Activated CD4-positive, alpha-beta T cell treated with anti-CD3 and anti-CD28 coated beads, Interleukin-2, amount 50 U/mL, for 4 hours (primary cell): Measurements from ENCODE around the gene EML2.
A peak's percentile ranks its signal among the peaks of the same experiment; 100 is the strongest.
"Not testable (repeated sequence)": the region's sequence is repeated elsewhere in the genome, so short reads cannot be mapped to it uniquely, and the experiment has no call there.

ENCODE experiments used
- DNase-seq, 2 experiments: peaks; one replicate each; pipeline ENCODE4 v3.0.0-alpha.2; 2020

Gene EML2, protein sequence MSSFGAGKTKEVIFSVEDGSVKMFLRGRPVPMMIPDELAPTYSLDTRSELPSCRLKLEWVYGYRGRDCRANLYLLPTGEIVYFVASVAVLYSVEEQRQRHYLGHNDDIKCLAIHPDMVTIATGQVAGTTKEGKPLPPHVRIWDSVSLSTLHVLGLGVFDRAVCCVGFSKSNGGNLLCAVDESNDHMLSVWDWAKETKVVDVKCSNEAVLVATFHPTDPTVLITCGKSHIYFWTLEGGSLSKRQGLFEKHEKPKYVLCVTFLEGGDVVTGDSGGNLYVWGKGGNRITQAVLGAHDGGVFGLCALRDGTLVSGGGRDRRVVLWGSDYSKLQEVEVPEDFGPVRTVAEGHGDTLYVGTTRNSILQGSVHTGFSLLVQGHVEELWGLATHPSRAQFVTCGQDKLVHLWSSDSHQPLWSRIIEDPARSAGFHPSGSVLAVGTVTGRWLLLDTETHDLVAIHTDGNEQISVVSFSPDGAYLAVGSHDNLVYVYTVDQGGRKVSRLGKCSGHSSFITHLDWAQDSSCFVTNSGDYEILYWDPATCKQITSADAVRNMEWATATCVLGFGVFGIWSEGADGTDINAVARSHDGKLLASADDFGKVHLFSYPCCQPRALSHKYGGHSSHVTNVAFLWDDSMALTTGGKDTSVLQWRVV

DNA sequence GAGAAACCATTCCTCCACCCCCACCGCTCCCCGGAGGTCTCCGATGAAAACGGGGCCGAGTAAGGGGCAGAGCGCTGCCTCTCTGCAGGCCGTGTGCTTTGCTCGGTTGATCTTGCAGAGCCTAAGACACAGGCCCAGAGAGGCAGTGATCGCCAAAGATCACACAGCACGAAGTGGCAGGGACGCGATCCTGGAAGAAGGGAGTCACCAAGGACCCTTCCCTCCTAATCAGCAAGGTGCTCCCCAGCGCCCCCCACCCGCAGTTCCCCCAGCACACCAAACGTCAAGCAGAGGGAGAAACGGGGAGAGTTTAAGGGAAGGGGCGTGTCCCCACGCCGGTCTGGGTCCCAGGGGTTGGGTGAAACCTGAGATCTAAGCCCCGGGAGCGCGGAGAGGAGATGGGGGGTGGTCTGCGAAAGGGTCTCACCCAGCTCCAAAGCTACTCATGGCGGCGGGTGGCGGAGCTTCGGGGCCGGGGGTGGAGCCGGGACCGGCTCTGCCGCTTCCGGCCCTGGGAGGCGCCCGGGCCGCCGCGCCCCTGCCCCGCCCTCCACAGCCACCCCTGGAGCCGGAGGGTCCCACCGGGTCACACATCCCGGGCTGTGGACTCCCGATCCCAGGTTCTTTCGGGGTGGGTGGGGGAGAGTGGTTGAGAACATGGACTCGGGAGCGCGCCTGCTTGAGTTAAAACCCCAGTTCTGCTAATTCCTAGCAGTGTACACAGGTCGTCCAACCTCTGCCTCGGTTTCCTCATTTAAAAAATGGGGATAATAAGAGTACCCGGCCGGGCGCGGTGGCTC lies at the start of gene EML2:
EML2 (minus strand) TSS at position 468 of the 800 bp plus-strand sequence; CDS start at position 447, 21 bp downstream.
- peak; percentile 35 to 37 for DNase-seq

DNA sequence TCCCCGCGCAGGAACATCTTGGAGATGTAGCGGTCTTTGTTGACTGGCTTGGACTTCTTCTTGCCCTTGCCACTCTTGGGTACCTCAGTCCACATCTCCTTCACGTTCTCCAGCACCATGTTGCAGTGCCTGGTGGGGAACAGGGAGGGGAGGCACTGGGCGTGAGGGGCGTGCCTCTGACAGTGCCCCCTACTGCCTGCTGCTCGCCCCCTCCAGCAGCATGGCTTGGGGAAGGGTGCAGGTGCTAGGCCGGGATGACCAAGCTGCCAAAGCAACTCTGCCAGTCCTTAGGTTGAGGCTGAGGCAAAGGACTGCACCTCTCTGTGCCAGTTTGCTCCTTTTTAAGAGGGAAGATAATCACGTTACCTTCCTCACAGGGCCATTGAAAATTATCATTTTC lies 48.4 kb upstream of the EML2 start:
- no peak for DNase-seq

DNA sequence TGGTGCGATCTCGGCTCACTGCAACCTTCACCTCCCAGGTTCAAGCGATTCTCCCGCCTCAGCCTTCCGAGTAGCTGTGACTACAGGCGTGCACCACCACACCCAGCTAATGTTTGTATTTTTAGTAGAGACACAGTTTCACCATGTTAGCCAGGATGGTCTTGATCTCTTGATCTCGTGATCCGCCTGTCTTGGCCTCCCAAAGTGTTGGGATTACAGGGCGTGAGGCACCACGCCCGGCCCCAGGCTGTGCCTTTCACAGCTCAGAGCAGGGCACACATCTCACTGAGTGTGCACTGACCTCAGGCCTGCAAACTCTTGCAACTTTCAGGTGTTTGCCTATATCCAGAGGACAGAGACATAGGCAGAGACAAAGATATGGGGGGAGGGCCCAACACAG lies 45.8 kb upstream of the EML2 start:
- not testable (repeated sequence) for DNase-seq

DNA sequence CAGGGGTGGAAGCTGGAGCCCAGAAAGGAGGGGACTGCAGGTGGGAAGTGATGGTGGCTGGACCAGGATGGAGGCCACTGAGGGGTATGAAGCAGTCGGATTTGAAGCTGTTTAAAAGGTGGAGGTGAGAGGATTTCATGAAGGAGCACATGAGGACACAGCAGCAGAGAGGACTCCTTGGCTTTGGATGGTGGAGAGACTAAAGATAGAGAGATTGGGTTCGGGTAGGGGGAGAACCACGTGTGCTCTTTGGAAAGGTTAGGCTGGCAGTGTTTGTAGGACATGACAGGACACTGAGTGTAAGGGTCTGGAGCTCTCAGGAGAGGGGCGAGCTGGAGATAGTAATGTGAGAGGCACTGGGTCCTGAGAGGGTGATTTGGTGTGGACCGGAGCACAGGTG lies 43.7 kb upstream of the EML2 start:
- no peak for DNase-seq

- DNase-seq, result no peak
These were observed 42.9 kb upstream of the EML2 start for GRCh38 chr19:45682117-45682516.

- DNase-seq, result peak; percentile 76 to 79
These were observed 42.3 kb upstream of the EML2 start for GRCh38 chr19:45681391-45682015.

GRCh38 chr19:45677351-45678230 lies 38.4 kb upstream of the EML2 start:
- DNase-seq, result peak; percentile 86

- peak; percentile 71 to 76 for DNase-seq
These were observed 37.7 kb upstream of the EML2 start for GRCh38 chr19:45676851-45677263.

DNA sequence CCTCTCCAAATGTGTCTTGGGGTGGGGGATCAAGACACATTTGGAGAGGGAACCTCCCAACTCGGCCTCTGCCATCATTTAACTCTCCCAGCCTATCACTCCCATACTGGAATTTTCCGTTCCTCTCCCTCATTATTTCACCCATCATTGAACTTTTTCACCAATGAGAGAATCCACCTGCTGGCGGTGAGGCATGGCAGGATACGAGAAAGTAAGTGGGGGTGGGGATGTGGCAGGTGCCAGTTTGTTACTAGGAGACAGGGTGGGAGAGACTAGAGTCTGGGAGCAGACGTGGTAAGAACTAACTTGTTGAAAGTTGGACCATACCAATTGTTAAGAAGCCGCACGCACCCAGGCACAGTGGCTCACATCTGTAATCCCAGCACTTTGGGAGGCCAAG lies 35.7 kb upstream of the EML2 start:
- DNase-seq, result no peak

- DNase-seq, result peak in 1 of 2 experiments; percentile 17
These were observed 31.7 kb upstream of the EML2 start for GRCh38 chr19:45670670-45671453.

- peak; percentile 40 to 46 for DNase-seq
These were observed 29.2 kb upstream of the EML2 start for GRCh38 chr19:45668342-45668871.

DNA sequence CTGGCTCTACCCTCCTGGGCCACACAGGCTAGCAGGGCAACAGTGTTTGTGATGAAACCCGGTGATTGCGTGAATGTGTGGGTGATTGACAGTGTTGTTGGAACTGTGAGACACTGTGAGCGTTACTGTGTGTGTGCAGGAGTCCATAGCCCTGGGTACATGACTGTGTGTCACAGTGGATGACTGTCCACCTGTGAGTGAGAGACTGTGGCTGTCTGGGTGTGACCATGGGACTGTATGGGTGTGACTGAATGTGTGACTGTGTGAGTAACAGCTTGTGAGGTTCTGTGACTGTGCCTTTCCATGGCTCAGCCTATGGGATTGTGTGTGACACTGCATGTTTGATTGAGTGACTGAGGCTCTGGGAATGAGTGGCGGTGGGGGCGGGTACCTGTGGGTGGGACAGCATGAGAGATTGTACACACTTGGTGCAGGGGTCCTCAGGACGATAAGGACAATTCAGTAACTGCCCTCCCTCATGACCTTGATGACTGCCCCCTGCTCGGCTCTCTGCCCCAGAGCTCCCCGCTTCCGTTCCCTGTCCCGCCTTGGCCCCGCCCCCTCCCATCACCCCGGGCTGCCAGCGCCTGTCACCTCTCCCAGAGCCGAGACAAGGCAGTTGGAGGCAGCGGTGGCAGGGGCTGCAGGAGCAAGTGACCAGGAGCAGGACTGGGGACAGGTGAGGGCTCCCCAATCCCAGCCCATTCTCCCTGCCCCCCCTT lies 28.6 kb upstream of the EML2 start, which contains the start of gene GIPR:
GIPR (plus strand) TSS at position 602 of the 722 bp plus-strand sequence. CDS start 1,300 bp downstream, outside the sequence.
- peak; percentile 35 to 38 for DNase-seq

DNA sequence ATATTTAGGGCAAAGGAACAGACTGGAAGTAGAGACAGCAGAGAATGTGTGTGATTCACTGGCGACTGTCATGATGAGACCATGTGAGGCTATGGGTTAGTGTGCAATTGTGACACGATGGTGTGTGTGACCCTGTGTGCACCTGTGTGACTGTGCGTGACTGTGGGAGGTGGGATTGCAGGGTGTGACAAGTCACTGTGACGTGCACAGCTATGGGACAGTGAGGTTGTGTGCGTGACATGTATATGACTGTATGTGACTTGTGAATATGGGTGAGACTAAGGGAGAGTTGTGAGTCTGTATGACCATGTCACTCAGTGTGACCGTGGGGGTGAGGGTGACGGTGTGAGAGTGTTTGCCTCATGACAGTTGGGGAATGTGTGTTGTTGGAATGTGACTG lies 25.4 kb upstream of the EML2 start:
- DNase-seq, result no peak

DNA sequence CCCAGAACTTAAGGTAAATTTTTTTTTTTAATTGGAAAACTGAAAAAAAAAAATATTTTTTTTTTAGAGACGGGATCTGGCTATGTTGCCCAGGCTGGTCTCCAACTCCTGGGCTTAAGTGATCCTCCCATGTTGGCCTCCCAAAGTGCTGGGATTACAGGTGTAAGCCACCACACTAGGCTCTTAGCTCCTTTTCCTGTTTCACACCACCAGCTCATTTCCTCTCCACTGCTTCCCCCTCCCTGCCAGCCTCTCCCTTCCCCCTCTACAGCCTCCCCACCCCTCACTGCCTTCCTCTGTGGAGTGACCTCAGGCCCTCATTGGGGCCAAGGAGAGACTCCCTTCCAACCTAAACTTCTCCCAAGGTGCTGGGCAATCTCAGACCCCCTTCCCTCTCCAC lies 24.6 kb upstream of the EML2 start:
- DNase-seq, result no peak

DNA sequence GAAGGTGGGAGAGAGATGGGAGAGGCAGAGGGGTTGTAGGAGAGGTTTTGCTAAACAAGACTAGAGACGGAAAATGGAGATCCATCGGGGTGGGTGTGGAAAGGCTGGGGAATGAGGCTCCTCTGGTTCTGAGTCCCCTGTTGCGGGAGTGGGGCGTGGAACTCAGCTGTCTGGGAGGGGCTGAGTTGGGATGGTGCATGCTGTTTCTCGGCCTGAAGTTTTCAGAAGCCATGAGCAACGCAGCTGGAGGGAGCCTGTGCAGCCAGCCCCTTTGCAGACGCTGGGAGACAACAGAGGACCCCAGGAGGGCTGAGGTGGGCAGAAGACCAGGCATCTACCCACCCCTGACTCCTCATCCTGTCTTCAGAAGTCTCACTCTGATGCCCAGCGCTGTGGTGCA lies 21.4 kb upstream of the EML2 start:
- no peak for DNase-seq

GRCh38 chr19:45659096-45659729 lies 20.0 kb upstream of the EML2 start:
- no peak for DNase-seq

GRCh38 chr19:45657520-45658167 lies 18.4 kb upstream of the EML2 start:
- DNase-seq, result no peak

- DNase-seq, result no peak
These were observed 15.9 kb upstream of the EML2 start for GRCh38 chr19:45655073-45655472.

DNA sequence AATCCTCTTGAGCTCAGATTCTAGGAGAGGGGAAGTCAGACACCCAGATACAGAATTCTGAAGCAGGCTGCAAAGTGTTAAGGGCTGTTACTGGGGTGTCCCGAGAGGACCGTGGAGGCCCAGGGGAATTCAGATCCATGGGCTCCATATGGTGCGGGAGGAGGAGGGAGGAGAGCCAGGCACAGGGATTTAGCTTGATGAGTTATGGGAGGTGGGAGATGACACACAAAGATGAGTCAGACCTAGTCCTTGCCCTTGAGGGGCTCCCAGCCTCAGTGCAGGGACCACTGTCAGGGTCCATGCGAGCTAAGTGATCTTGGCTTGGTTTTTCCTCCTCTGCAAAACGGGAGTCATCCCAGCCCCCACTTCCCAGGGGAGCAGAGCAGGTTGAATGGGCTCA lies 14.4 kb upstream of the EML2 start:
- no peak for DNase-seq
